KOPT-K1 (cell line): ENCODE data around the gene RUNX2.

Experiments used
- H3K27ac ChIP-seq: fragments of 200-600 bp; sonication (generic); 2 replicates; pipeline ENCODE4 v1.5.1; 2016; ENCODE audit warnings: antibody characterized with exemption, mild to moderate bottlenecking, low read depth, low read length; ENCODE audit not compliant: poor library complexity, severe bottlenecking
- H3K36me3 ChIP-seq: fragments of 200-600 bp; sonication (generic); 2 replicates; pipeline ENCODE4 v1.5.1; 2017; ENCODE audit warnings: antibody characterized with exemption, mild to moderate bottlenecking, low read length, moderate library complexity; ENCODE audit not compliant: insufficient read depth
- H3K9me3 ChIP-seq: fragments of 200-600 bp; sonication (generic); 2 replicates; pipeline ENCODE4 v1.5.1; 2017; ENCODE audit warnings: antibody characterized with exemption, low read length, mild to moderate bottlenecking; ENCODE audit not compliant: insufficient read depth, poor library complexity, severe bottlenecking

RUNX2 gene

DNA sequence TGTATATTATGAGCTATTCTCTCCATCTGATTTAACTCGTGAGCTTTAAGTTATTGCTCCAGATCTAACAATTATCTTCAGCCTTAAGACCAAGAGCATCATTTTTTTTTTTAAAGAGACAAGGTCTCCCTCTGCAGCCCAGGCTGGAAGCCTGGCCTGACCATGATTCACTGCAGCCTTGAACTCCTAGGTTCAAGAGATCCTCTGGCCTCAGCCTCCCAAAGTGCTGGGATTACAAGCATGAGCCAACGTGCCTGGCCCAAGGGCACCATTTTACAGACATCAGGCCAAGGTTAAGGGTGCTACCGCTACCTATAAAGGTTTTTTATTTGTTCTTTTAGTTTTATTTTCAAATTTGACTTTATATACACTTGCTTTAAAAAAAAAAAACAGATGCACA is 47.3 kb downstream of the RUNX2 start:
- peak overlapping the region; percentile 96 for H3K27ac ChIP-seq
- no peaks in the 10 kb centered on the region for H3K36me3 ChIP-seq
- H3K9me3 ChIP-seq = no peaks in the 10 kb centered on the region

DNA sequence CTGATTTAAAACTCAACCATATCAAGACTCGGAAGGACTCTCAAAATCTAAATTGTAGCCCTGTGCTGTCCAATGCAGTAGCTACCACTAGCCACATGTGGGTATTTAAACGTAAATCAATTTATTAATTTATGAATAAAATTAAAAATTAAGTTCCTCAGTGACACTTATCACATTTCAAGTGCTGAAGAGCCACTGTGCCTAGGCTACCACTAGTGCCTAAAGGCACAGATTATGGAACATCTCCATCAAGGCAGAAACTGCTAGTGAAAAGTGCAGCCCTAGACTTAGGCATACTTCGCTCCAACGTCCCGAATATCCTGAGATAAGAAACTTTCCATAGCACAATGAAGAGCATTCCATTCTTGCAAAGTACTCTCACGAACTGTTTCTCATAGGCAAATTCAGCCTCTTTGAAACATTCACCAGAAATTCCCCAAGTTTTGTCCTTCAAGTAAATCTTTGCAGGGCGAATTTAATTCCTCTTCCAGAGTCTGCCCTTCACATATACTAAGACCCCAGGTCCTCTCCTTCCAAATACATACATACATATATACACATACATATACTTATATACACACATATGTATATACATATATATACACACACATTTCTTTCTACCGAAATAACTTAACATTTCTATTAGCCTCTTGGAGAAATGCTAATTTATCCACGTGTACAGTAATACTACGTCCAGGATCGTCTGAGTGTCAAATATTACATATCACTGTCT is 48.3 kb downstream of the RUNX2 start:
- peak overlapping the region; percentile 96 for H3K27ac ChIP-seq
- no peaks in the 10 kb centered on the region for H3K9me3 ChIP-seq
- no peaks in the 10 kb centered on the region for H3K36me3 ChIP-seq

DNA sequence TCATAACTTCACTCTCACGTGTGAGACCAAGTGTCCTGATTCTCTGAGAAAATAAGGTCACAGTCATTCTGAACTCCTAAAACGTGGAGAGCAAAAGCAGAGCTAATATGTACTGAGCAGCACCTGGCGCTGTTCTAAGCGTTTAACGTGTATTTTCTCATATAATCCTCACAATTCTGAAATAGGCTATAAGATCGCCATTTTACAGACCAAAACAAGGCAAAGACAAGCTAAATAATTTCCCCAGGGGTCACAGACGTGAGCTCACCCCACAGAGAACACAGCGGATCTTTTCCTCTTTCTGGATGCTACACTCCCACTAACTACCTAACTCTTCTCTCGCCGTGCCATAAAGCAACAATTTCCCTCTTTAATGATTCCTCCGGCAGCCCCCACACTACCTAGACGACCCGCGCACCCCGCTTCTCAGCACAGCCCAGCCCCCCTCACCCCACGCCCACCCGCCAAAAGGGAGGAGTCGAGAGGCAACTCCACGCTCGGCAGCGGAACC is 49.0 kb downstream of the RUNX2 start:
- no peaks in the 10 kb centered on the region for H3K36me3 ChIP-seq
- H3K27ac ChIP-seq = peak overlapping the region; percentile 96
- no peaks in the 10 kb centered on the region for H3K9me3 ChIP-seq

DNA sequence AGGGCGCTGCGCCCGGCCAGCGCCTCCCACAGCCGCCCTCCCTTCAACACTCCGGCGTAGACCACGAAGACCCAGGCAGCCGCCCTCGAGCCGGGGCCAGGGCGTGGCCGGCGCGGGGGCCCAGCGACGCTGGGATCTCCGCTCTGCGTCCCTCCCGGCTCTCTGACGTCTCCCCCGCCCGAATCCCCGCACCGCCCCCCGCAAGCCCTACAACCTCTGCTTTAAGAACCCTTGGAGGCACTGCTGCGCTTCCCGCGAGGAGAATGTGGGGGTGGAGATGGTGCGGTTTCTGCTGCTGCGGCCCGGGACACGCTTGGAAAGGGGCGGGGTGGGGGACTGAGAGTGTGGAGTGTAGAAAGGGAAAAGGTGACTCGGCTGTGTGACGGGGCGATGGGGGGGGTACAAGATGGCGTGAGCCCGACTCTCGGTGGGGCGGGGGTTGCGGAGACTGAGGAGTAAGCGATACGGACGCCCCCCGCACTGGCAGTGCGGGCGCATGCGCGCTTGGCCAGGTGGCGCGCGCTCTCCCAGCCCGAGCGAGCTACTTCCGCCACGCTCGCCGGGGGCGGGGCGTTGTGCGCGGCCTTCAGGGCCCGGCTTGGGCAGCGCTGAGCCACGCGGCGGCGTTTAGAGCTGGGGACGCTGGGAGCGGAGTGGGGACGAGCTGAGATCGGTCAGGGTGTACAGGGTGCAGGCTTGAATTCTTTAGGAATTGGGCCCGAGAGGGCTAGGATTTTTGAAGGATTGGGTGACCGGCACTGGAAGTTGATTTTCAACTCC is 49.6 kb downstream of the RUNX2 start, which contains the start of gene SUPT3H:
TSS of gene SUPT3H (minus strand) at position 381 of the 780 bp plus-strand sequence.
- no peaks in the 10 kb centered on the region for H3K9me3 ChIP-seq

DNA sequence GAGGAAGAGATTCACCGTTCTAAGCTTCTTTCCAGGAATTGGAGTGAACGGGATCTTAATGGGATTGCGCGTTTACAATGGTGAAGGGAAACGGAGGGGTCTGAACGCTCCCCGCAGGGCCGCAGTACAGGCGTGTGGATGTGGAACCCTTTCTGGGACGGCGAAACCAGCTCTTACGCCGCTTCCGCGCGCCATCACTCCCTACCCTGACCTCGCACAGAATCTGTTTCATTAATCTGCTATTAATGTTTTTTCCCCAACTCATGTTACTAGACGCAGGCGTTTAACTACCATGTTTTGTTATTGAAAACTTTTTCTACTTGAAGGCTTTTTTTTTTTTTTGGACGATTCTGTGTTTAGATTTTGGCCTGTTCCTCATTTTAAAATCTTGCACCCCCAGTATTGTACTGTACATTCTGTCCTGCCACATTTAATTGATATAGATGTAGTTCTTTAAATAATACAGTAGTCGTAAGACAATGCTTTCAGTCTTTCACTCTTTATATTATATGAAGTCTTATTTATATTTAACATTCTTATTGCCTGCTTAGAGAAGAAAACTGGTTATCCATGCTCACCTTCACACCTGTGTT is 50.3 kb downstream of the RUNX2 start:
- Histone ChIP-seq H3K9me3 (no peaks in the 10 kb centered on the region), H3K36me3 (no peaks in the 10 kb centered on the region), H3K27ac (peak overlapping the region; percentile 96)

More for the DNA sequence above, 49.6 kb downstream of the RUNX2 start, which contains the start of gene SUPT3H:
- H3K36me3 ChIP-seq = no peaks in the 10 kb centered on the region
- peak within 1 kb of the TSS; percentile 96 for H3K27ac ChIP-seq

DNA sequence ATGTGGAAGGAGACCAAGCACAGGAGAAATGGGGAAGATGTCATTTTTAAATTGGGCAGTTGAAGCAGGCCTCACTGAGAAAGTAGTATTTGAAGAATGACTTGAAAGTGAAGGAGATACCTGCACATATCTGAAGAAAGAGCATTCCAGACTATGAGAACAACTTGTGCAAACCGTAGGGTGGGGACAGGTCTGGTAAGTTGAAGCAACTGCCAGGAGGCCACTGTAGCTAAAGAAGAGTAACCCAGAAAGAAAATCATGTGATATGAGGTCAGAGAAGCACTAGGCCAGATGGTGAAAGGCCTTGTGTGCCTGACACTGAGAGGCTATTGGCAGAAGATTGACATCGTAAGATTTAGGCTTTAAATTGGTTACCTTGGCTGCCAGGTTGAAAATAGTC is 54.3 kb downstream of the RUNX2 start:
- no peaks in the 10 kb centered on the region for H3K9me3 ChIP-seq
- H3K36me3 ChIP-seq = no peaks in the 10 kb centered on the region
- H3K27ac ChIP-seq = no peak overlapping the region

DNA sequence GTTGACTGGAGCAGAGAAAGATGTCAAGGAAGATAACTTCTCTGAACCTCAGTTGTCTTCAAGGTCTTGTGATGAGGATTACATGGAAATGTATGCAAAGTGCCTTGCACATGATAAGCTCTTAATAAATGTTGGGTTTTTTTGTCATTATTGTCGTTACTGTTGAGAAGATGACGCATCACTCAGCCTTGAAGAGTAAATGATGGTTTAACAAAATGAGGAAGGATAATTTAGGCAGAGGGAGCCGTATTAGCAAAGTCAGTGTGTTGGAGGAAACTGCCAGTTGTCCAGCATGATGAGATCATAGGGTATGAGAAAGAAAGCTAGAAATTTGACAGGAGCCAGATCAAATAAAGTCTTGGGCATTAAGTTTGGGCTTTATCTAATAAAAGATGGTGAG is 58.4 kb downstream of the RUNX2 start:
- H3K36me3 ChIP-seq = no peaks in the 10 kb centered on the region
- no peaks in the 10 kb centered on the region for H3K9me3 ChIP-seq
- H3K27ac ChIP-seq = no peak overlapping the region

DNA sequence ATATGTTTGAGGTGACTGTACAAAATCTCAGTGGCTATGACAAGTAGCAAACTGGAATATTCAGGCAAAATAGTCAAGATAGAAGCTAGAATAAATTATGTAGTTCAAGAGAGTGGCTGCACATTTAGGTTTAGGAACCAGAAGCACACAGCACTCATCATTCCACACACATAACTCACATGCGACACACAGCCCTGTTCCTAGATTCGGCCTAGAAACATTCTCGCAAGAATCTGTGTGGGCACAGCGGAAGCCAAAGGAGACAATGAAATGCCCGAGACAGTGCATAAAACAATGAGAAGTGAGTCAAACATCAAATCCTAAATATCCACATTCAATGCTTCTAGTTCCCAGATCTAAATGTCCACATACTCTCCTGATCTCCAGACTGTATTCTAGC is 59.1 kb downstream of the RUNX2 start:
- H3K27ac ChIP-seq = no peak overlapping the region
- no peaks in the 10 kb centered on the region for H3K36me3 ChIP-seq
- H3K9me3 ChIP-seq = no peaks in the 10 kb centered on the region

DNA sequence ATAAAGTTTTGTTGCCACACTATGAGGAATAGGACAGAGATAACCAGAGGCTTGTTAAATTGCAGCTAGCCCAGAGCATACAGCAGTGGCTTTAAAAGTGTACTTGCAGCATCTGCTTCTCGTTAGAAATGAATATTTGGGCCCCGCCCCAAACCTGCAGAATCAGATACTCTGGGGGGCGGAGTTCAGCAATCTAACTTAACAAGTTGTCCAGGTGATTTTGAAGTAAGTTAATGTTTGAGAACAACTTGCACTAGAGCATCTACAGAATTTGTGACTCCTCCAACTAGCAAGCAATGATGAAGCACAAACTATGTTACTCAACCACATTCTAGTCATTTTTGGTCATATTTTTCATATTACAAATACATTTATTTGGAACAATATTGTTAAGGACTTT is 60.2 kb downstream of the RUNX2 start:
- H3K9me3 ChIP-seq = peaks cover 8% of the 10 kb centered on the region
- no peaks in the 10 kb centered on the region for H3K36me3 ChIP-seq
- no peak overlapping the region for H3K27ac ChIP-seq

DNA sequence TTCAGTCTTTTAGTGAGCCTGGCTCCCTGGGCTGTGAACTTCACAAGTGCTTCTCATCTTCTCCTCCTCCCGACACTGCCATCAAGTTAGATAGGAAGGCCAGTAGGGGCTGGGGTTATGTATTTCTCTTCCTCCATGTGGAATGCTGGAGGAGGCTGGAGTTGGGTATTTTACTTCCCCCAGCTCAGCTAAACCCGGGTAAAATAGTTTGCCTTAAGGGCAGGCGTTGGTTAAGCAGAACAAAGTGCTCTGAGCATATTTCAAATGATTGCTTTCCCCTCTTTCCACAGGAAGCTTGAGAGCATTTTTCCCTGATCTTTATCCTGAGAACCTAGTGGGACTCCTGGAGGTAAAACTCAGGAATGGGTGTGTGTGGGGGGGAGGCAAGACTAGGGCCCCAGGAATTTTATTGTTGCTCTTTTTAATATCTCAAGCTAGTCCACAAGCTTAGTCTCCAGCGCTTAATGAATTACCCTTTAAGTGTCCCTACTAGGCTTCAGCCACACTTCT is 66.5 kb downstream of the RUNX2 start:
- Histone ChIP-seq H3K9me3 (peaks cover 18% of the 10 kb centered on the region), H3K36me3 (no peaks in the 10 kb centered on the region), H3K27ac (no peak overlapping the region)

DNA sequence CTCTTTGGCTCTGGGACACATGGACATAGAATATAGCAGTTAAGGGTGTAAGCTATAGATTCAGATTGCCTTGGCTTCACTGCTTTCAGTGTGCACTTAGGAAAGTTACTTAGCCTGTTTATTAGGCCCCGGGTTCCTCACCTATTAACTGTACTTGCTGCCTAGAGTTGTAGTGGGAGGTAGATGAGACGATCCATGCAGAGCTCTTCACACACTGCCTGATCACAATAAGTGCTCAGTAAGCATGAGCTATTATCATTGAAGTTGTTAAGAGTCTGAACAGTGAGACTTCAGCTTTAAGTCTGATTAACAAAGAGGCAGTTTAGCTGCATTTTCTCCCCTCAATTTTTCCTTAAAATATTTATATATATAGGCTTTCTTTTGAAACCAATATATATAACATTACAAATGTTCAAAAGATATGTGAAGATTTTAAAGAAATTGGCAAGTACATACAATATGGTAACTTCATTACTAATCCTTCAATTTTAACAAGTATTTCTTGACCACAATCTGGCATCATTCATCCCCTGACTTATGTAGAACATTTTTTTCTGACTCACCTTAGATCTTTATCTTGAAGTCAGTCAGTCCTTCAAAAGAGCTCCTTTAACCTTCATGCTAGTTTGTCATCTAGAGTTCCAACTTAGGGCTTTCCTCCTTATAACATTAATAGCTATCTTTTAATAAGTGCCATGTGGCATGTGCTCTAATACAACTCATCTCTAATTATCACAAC is 70.1 kb downstream of the RUNX2 start:
- Histone ChIP-seq H3K27ac (no peak overlapping the region), H3K9me3 (peaks cover 11% of the 10 kb centered on the region), H3K36me3 (no peaks in the 10 kb centered on the region)

DNA sequence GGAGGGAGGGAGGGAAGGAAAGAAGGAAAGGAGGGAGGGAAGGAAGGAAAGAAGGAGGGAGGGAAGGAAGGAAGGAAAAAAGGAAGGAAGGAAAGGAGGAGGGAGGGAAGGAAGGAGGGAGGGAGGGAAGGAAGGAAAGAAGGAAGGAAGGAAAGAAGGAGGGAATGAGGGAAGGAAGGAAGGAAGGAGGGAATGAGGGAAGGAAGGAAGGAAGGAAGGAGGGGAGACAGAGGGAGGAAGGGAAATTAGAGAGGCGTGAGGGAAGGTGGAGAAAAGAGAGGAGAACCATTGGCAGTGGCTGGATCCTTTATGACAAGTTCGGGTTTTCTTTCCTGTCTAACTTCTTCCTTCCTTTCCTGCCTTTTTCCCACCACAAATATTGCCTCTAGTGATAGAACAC is 71.9 kb downstream of the RUNX2 start:
- Histone ChIP-seq H3K36me3 (no peaks in the 10 kb centered on the region), H3K27ac (no peak overlapping the region), H3K9me3 (no peaks in the 10 kb centered on the region)

DNA sequence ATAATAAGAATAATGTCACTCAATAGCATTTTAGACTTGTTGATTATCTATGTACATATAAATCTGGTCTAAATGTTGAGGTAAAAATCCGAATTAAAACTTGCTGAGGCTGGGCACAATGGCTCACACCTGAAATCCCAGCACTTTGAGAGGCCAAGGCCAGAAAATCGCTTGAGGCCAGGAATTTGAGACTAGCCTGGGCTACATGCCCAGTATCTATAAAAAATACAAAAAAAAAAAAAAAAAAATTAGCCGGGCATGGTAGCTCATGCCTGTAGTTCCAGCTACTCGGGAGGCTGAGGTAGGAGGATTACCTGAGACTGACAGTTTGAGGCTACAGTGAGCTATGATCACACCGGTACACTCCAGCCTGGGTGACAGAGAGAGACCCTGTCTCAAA is 83.8 kb downstream of the RUNX2 start:
- no peaks in the 10 kb centered on the region for H3K9me3 ChIP-seq
- no peaks in the 10 kb centered on the region for H3K36me3 ChIP-seq
- H3K27ac ChIP-seq = no peak overlapping the region

DNA sequence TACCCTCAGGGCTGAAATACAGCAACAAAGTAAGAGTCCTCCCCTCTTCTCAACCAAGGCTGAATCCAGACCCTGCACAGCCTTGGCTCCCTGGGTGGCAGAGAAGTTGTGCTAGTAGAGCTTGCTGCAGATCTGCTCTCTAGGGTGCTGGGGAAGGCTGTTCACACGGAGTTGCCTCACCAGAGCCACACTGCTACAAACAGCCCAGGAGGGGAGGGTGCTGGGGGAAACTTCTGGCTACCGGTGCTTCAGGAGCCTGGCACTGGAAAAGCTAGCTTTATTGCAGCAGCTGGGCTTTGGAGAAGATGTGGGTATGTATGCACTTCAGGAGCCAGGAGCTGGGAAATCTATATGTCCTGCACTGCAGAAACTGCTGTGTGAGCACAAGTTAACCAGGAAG is 87.2 kb downstream of the RUNX2 start:
- Histone ChIP-seq H3K27ac (no peak overlapping the region), H3K36me3 (no peaks in the 10 kb centered on the region), H3K9me3 (no peaks in the 10 kb centered on the region)
